ENCODE data around the gene CFL1. TPM values are rescaled to one million over a fixed set of nuclear protein-coding genes. Genes with fewer than 3 reads are reported as not detected.

Gene CFL1
- 1,000 to 10,000 TPM; 1,357 to 1,424 TPM for total RNA-seq

DNA sequence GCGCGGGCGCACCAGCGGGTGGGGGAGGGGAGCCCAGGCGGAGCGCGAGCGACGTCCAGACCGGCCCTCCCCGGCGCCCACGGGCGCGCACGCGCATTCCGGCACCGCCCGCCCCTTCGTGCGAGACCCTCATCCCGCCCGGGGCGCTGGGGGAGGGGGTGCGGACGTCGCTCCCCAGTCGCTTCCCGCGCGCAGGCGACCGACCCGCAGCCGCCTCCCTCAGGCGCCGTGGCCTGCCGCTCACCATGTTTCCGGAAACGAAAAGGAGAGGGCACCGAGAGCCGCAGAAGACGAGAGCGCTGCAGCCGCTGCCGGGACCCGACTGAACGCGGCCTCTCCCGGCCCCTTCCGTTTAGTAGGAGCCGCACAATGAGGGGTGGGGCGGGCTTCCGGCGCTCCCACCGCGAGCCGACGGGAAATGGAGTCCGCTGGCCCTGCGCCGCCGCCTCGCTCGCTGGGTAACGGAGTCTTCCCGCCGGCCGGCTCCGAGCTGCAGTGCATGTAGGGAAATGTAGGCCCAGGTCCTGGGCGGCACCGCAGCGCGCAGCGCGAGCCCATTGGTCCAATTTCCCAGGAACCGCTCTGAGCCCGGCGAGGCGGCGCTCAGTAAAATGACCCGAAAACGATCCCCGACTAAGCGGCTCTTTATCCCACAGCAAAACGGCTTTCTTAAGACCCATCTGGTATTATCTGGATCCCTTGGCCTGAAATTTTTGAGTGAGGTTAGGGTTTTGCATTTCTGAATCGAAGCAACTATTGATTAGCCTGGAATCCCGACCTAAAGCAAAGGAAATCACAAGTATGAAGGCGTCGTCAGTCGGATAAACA lies at the start of gene CFL1:
Gene CFL1 (minus strand): TSS at position 328 of the 828 bp plus-strand sequence. CDS start 81 bp downstream, at position 247.
- H3K9me3 Mint-ChIP-seq = no peaks in the 10 kb centered on the region
- ATAC-seq (ENCODE audit: low read depth) (peak; percentile 60), DNase-seq (peak; percentile 97)
- no peaks in the 10 kb centered on the region for H3K27me3 Mint-ChIP-seq
- H3K27ac Mint-ChIP-seq = peak within 1 kb of the TSS; percentile 93
- peak within 1 kb of the TSS; percentile 91 for H3K4me3 Mint-ChIP-seq
- H3K36me3 Mint-ChIP-seq = peaks cover 43% of the 10 kb centered on the region
- H3K4me1 Mint-ChIP-seq = peaks cover 46% of the 10 kb centered on the region
- POLR2A ChIA-PET = interaction anchor here (0.6 to 8.3 kb wide), 20 partner anchors 8 to 410 kb away, joined by 3 to 304 read pairs (median 8); partner anchors contain the start of genes C11orf68, CCDC85B, CTSW and EFEMP2

DNA sequence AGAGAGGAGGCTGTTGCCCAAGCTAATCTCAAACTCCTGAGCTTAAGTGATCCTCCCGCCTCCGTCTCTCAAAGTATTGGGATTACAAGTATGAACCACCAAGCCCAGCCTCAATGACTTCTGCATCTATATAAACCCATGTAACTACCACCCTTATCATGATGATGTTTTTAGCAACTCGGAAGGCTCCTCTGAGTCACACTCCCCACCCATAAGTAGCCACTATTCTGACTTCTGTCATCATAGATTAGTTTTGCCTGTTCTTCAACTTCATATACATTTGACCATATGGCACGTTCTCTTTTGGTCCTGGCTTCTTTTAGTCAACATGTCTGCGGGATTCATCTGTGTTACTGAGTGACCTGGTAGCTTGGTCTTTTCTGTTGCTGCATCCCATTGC lies 48.6 kb upstream of the CFL1 start:
- H3K27ac Mint-ChIP-seq = no peak overlapping the region

DNA sequence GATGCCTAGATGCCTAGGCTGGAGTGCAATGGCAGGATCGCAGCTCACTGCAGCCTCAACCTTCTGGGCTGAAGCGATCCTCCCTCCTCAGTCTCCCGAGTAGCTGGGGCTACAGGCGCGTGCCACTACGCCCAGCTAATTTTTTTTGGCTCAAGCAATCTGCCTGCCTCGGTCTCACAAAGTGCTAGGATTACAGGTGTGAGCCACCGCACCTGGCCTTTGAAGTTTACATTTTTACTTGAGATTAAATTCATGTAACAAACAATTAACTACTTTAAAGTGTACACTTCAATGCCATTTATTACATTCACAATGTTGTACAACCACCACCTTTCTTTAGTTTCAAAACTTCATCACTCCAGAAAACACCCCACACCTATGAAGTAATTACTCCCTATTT lies 45.7 kb upstream of the CFL1 start:
- Mint-ChIP-seq H3K27ac (no peak overlapping the region), H3K4me1 (peaks cover 9% of the 10 kb centered on the region), H3K9me3 (no peaks in the 10 kb centered on the region), H3K27me3 (peaks cover 11% of the 10 kb centered on the region), H3K36me3 (no peaks in the 10 kb centered on the region), H3K4me3 (no peak overlapping the region)
- POLR2A ChIA-PET = interaction anchor here (8.0 kb wide), 1 partner anchor 14 kb away, joined by 108 read pairs; the partner anchor contains the start of genes CCDC85B and FIBP
- DNase-seq (no peak), ATAC-seq (ENCODE audit: low read depth) (no peak)

More for the DNA sequence above, 48.6 kb upstream of the CFL1 start:
- H3K4me3 Mint-ChIP-seq = no peak overlapping the region
- POLR2A ChIA-PET = interaction anchor here (0.8 to 1.5 kb wide), 2 partner anchors 12 to 16 kb away, joined by 3 to 5 read pairs; partner anchors contain the start of gene CCDC85B
- ATAC-seq (ENCODE audit: low read depth) = no peak
- H3K27me3 Mint-ChIP-seq = peaks cover 13% of the 10 kb centered on the region
- no peaks in the 10 kb centered on the region for H3K36me3 Mint-ChIP-seq
- no peaks in the 10 kb centered on the region for H3K9me3 Mint-ChIP-seq
- H3K4me1 Mint-ChIP-seq = peaks cover 12% of the 10 kb centered on the region
- DNase-seq = no peak

GRCh38 chr11:65903068-65903481 lies 45.1 kb upstream of the CFL1 start:
- Mint-ChIP-seq H3K4me3 (no peak overlapping the region), H3K27ac (no peak overlapping the region)
- POLR2A ChIA-PET = interaction anchor here (8.0 kb wide), 1 partner anchor 13 kb away, joined by 108 read pairs; the partner anchor contains the start of genes CCDC85B and FIBP

GRCh38 chr11:65900899-65901180 lies 42.9 kb upstream of the CFL1 start:
- ATAC-seq (ENCODE audit: low read depth) = no peak
- Mint-ChIP-seq H3K4me3 (peak overlapping the region; percentile 59), H3K4me1 (peaks cover 19% of the 10 kb centered on the region), H3K27me3 (peaks cover 8% of the 10 kb centered on the region), H3K9me3 (no peaks in the 10 kb centered on the region), H3K36me3 (no peaks in the 10 kb centered on the region), H3K27ac (peak overlapping the region; percentile 51)
- POLR2A ChIA-PET = interaction anchor here (0.7 to 8.0 kb wide), 10 partner anchors 8 to 261 kb away, joined by 3 to 108 read pairs (median 6); partner anchors contain the start of genes C11orf68, CCDC85B, FIBP and MUS81
- DNase-seq = no peak

More at GRCh38 chr11:65903068-65903481, 45.1 kb upstream of the CFL1 start:
- Mint-ChIP-seq H3K27me3 (peaks cover 11% of the 10 kb centered on the region), H3K36me3 (no peaks in the 10 kb centered on the region), H3K4me1 (peaks cover 12% of the 10 kb centered on the region), H3K9me3 (no peaks in the 10 kb centered on the region)
- DNase-seq (no peak), ATAC-seq (ENCODE audit: low read depth) (no peak)

DNA sequence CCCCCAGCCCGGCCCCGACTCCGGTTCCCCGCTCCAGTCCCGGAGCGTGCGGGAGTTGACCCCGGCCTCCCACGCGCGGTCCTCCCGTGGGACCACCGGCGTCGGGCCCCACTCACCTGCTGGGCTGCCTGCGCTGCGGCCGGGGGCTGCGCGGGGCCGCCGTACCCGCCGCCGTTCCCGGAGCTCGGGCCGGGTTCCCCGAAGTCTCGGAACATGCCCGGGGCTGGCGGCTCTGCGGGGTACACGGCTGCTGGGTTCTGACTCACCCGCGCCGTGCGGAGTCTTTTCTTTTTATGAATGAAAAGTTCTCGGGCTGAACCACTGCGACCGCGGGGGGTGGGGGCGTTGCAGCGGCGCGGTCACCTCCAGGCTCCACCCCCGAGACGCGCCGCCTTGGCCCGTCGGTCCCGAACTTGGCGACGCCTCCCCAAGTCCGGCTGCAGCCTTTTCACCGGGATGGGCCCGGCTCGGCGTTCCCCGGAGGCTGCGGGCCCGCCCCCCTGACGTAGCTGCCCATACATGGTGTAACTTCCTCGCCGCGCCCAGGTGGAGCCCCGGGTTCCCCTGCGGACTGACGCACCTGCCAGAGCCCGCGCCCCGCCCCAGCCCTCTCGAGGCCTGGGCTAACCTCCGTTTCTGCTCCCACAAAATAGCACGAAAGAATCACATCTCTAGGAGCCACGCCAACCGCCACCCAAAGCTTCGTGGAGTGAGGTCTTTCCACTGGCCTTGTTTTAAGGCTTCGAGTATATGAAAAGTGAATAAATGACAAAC lies 42.3 kb upstream of the CFL1 start, which contains the start of gene FOSL1:
Gene FOSL1 (minus strand): TSS at position 264 of the 774 bp plus-strand sequence. CDS start 49 bp downstream, at position 215.
- peaks cover 2% of the 10 kb centered on the region for H3K36me3 Mint-ChIP-seq

DNA sequence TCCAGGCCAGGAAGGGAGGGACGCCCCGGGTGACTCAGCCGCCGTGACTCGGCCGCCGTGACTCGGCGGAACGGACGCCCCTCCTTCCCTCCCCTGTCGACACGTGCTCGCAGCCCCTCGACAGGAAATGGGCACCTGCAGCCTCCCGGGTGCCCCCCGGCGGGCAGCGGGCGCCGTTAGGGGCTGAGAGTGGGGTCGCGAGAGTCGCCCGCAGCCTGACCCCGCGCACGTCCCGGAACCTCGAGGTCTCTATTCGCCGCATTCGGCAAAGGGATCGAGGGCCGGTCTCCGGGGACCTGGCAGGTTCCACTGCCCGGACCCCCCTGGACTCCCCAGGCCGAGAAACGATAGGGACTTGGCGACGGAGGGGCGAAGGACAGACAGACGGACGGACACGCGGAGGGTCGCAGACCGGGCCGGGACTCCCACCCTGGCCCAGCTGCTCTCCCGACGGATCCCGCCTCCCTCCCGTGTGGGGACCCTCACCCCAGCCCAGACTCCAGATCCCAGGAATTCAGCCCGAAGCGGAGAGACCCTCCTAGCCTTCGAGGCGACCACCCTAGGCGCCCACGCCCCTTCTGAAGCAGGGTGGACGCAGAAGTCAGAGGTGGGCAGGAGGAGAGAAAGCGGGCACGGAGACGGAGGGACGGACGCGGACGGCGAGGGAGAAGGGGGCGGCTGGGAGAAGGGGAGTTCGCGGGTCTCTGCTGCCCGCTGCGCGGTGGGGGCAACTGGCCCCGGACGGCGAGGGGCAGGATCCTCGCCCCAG lies 41.6 kb upstream of the CFL1 start:
- peaks cover 8% of the 10 kb centered on the region for H3K27me3 Mint-ChIP-seq
- peak overlapping the region; percentile 51 for H3K27ac Mint-ChIP-seq
- peak; percentile 28 for ATAC-seq (ENCODE audit: low read depth)
- peak overlapping the region; percentile 72 for H3K4me3 Mint-ChIP-seq
- POLR2A ChIA-PET = interaction anchor here (0.6 to 8.0 kb wide), 10 partner anchors 9 to 1139 kb away, joined by 3 to 108 read pairs (median 4); partner anchors contain the start of genes C11orf68, CCDC85B, FIBP and MUS81
- peak; percentile 71 for DNase-seq
- peaks cover 27% of the 10 kb centered on the region for H3K4me1 Mint-ChIP-seq
- peaks cover 2% of the 10 kb centered on the region for H3K36me3 Mint-ChIP-seq
- H3K9me3 Mint-ChIP-seq = no peaks in the 10 kb centered on the region

More for the DNA sequence above, 42.3 kb upstream of the CFL1 start, which contains the start of gene FOSL1:
- peaks cover 8% of the 10 kb centered on the region for H3K27me3 Mint-ChIP-seq
- peak within 1 kb of the TSS; percentile 51 for H3K27ac Mint-ChIP-seq
- H3K9me3 Mint-ChIP-seq = no peaks in the 10 kb centered on the region
- ATAC-seq (ENCODE audit: low read depth) (peak; percentile 92), DNase-seq (peak; percentile 90)
- POLR2A ChIA-PET = interaction anchor here (0.6 to 8.0 kb wide), 11 partner anchors 9 to 453 kb away, joined by 3 to 108 read pairs (median 5); partner anchors contain the start of genes C11orf68, CCDC85B, FIBP and MUS81
- peak within 1 kb of the TSS; percentile 72 for H3K4me3 Mint-ChIP-seq
- peaks cover 24% of the 10 kb centered on the region for H3K4me1 Mint-ChIP-seq

DNA sequence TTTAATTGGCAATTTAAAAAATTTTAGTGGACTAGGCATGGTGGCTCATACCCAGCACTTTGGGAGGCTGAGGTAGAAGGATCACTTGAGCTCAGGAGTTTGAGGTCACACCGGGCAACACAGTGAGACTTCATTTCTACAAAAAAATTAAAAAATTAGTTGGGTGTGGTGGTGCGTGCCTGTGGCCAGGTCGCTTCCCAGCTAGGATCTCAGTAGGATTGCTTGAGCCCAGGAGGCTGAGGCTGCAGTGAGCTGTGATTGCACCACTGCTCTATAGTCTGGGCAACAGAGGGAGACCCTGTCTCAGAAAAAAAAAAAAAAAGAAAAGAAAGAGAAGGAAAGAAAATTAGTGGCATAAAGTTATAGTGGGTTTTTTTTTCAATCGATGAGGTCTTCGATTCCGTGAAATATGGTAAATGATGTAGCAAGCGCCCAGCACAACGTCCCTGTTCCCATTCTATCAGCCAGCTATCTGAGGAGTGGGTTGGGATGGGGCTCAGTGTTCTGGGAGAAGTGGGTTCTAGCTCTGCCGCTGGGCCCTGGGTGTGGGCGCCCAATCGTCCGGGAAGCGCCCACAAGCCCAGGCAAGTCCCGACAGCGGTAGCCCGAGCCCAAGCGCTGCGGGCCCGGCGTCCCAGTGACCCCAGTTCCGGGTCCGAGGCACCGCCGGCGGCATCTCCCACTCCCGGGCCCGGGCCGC lies 40.8 kb upstream of the CFL1 start:
- DNase-seq = no peak
- H3K27ac Mint-ChIP-seq = peak overlapping the region; percentile 79
- peaks cover 6% of the 10 kb centered on the region for H3K27me3 Mint-ChIP-seq
- H3K36me3 Mint-ChIP-seq = peaks cover 2% of the 10 kb centered on the region
- H3K4me3 Mint-ChIP-seq = peak overlapping the region; percentile 87
- H3K9me3 Mint-ChIP-seq = no peaks in the 10 kb centered on the region
- H3K4me1 Mint-ChIP-seq = peaks cover 32% of the 10 kb centered on the region
- no peak for ATAC-seq (ENCODE audit: low read depth)
- POLR2A ChIA-PET = interaction anchor here (0.6 to 8.0 kb wide), 7 partner anchors 9 to 1138 kb away, joined by 3 to 108 read pairs (median 4); partner anchors contain the start of genes CCDC85B and FIBP

GRCh38 chr11:65897020-65897471 lies 39.1 kb upstream of the CFL1 start:
- Mint-ChIP-seq H3K27ac (peak overlapping the region; percentile 23), H3K4me3 (no peak overlapping the region), H3K4me1 (peaks cover 38% of the 10 kb centered on the region), H3K36me3 (peaks cover 2% of the 10 kb centered on the region), H3K9me3 (no peaks in the 10 kb centered on the region), H3K27me3 (peaks cover 2% of the 10 kb centered on the region)
- POLR2A ChIA-PET = interaction anchor here (0.7 to 10.9 kb wide), 3 partner anchors 7 to 186 kb away, joined by 3 to 170 read pairs (median 108); partner anchors contain the start of genes CCDC85B and FIBP
- no peak for ATAC-seq (ENCODE audit: low read depth)
- no peak for DNase-seq

GRCh38 chr11:65896034-65896999 lies 38.3 kb upstream of the CFL1 start:
- POLR2A ChIA-PET = interaction anchor here (1.4 to 10.9 kb wide), 3 partner anchors 7 to 32 kb away, joined by 3 to 170 read pairs (median 108); partner anchors contain the start of genes CCDC85B, EFEMP2 and FIBP
- no peaks in the 10 kb centered on the region for H3K9me3 Mint-ChIP-seq

More at GRCh38 chr11:65896034-65896999, 38.3 kb upstream of the CFL1 start:
- Mint-ChIP-seq H3K36me3 (peaks cover 2% of the 10 kb centered on the region), H3K27me3 (no peaks in the 10 kb centered on the region), H3K4me3 (no peak overlapping the region), H3K4me1 (peaks cover 38% of the 10 kb centered on the region), H3K27ac (peak overlapping the region; percentile 62)
- no peak for ATAC-seq (ENCODE audit: low read depth)
- DNase-seq = no peak
